OCI-LY3 (cell line): ENCODE measurements around the gene GSDME.

Source experiments
- EZH2phosphoT487 ChIP-seq: fragments of 200-600 bp; shearing (Covaris generic); IDR thresholded peaks from 2 replicates; pipeline ENCODE4 v1.6.1; 2018; ENCODE audit warnings: antibody characterized with exemption, mixed run types, low read depth
- TF ChIP-seq, protein P1 (sequence below): fragments of 200-600, 300-600 bp; sonication (generic); IDR thresholded peaks from 2 replicates; pipeline ENCODE4 v1.5.1; 2014; ENCODE audit warnings: antibody characterized with exemption, low read length, low read depth

DNA sequence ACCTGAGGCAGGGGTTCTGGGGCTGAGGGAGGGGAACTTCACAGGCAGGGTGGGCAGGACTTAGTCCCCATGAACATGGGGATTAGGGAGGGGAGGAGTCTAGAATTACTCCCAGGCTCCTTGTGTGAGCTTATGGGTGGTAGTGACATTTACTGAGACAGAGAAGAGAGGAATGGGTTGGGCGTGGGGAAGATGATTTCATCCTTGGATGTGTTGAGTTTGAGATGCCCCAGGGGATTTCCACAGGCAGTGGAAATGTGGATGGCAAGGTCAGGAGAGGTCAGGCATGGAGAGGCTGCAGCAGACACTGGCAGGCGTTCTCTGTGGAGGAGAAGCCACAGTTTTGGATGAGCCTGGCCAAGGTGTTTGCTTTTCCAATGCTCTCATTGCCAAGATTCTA, 26.4 kb upstream of the GSDME start:
- TF ChIP-seq, protein P1, sequence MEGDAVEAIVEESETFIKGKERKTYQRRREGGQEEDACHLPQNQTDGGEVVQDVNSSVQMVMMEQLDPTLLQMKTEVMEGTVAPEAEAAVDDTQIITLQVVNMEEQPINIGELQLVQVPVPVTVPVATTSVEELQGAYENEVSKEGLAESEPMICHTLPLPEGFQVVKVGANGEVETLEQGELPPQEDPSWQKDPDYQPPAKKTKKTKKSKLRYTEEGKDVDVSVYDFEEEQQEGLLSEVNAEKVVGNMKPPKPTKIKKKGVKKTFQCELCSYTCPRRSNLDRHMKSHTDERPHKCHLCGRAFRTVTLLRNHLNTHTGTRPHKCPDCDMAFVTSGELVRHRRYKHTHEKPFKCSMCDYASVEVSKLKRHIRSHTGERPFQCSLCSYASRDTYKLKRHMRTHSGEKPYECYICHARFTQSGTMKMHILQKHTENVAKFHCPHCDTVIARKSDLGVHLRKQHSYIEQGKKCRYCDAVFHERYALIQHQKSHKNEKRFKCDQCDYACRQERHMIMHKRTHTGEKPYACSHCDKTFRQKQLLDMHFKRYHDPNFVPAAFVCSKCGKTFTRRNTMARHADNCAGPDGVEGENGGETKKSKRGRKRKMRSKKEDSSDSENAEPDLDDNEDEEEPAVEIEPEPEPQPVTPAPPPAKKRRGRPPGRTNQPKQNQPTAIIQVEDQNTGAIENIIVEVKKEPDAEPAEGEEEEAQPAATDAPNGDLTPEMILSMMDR, result no peak
- no peak for TF ChIP-seq EZH2phosphoT487
